HCT116 (cell line): ENCODE results near the gene INSYN1. TPM values are rescaled to one million over a fixed set of nuclear protein-coding genes. Genes with fewer than 3 reads are reported as not detected.

ENCODE experiments used
- ATAC-seq: fragments of 200-7000 bp; cut with Tn5 transposase; 2 replicates; pipeline ENCODE4 v1.9.1; 2020; ENCODE audit warnings: mild to moderate bottlenecking, moderate library complexity
- BruUV-seq: library from RNA; stranded (reverse); fragments of 400-500 nt; replicated peaks from 2 replicates; lab custom pipeline; 2021; lab: Mats Ljungman, UMichigan
- CTCF ChIA-PET: fragments of 300-600 bp; sonication (Branson Sonifier 250); formaldehyde crosslinking; loops from one replicate; lab custom pipeline; 2021; ENCODE audit warnings: antibody characterized with exemption; lab: Charles Lee
- POLR2A ChIA-PET: fragments of 300-600, 350-600 bp; sonication (Branson Sonifier 250); formaldehyde crosslinking; loops from one replicate; lab custom pipeline; 2021; ENCODE audit warnings: antibody characterized with exemption; lab: Charles Lee
- RAD21 ChIA-PET, 2 experiments: fragments of 300-600 bp; sonication (Branson Sonifier 250); formaldehyde crosslinking; loops; one replicate each; lab custom pipeline; 2023; ENCODE audit warnings: low total read pairs in 2 of 2; ENCODE audit not compliant: uncharacterized antibody in 2 of 2, unreplicated experiment in 2 of 2, low non-redundant PET in 1 of 2; lab: Charles Lee
- DNase-seq: peaks from one replicate; pipeline ENCODE4 v3.0.0-alpha.2; 2010; ENCODE audit warnings: low read depth, low spot score
- H2AFZ ChIP-seq: fragments of 200-600 bp; shearing (Covaris generic), sonication (generic); 2 replicates; pipeline ENCODE4 v1.6.1; 2017; ENCODE audit warnings: low read depth, mixed run types, mixed read lengths, antibody characterized with exemption, low read length; ENCODE audit not compliant: poor library complexity, severe bottlenecking
- H3K27ac ChIP-seq: 2 replicates; pipeline ENCODE4 v1.5.1; 2012; ENCODE audit warnings: low read depth, low read length
- H3K27me3 ChIP-seq: fragments of 200-600 bp; sonication (generic); 2 replicates; pipeline ENCODE4 v1.6.1; 2016; ENCODE audit warnings: mixed run types, low read length, mixed read lengths; ENCODE audit not compliant: insufficient read depth
- H3K36me3 ChIP-seq, 2 experiments: fragments of 200-500 bp in 1 of 2; fragments of 200-600 bp in 1 of 2; sonication (Bioruptor generic) in 1 of 2; sonication (generic) in 1 of 2; 2 replicates each; pipeline versions ENCODE4 v1.5.1 to v1.6.1; 2014 to 2016; ENCODE audit warnings: low read length in 2 of 2, inconsistent platforms in 1 of 2, mixed read lengths in 1 of 2, mixed run types in 1 of 2; ENCODE audit not compliant: insufficient read depth in 2 of 2, control insufficient read depth in 1 of 2
- H3K4me1 ChIP-seq, 2 experiments: fragments of 200-600 bp in 1 of 2; sonication (generic) in 1 of 2; 2 replicates each; pipeline versions ENCODE4 v1.5.1 to v1.6.1; 2012 to 2017; ENCODE audit warnings: low read length in 2 of 2, inconsistent platforms in 1 of 2, mild to moderate bottlenecking in 1 of 2, mixed read lengths in 1 of 2, mixed run types in 1 of 2, moderate library complexity in 1 of 2; ENCODE audit not compliant: insufficient read depth in 2 of 2, control insufficient read depth in 1 of 2
- H3K4me2 ChIP-seq: fragments of 200-600 bp; sonication (generic); 2 replicates; pipeline ENCODE4 v1.6.1; 2017; ENCODE audit warnings: mixed run types, low read length, mixed read lengths
- H3K4me3 ChIP-seq, 2 experiments: fragments of 200-600 bp in 1 of 2; sonication (generic) in 1 of 2; replicated peaks in 1 of 2; 2 replicates each; pipeline ENCODE4 v1.5.1; 2011 to 2016; ENCODE audit warnings: low read length in 2 of 2, control low read depth in 1 of 2, low read depth in 1 of 2, mild to moderate bottlenecking in 1 of 2, mixed read lengths in 1 of 2, mixed run types in 1 of 2
- H3K79me2 ChIP-seq: fragments of 200-600 bp; sonication (generic); 2 replicates; pipeline ENCODE4 v1.6.1; 2017; ENCODE audit warnings: mild to moderate bottlenecking, mixed run types, low read length, moderate library complexity, mixed read lengths; ENCODE audit not compliant: insufficient read depth
- H3K9ac ChIP-seq: fragments of 200-600 bp; sonication (generic); 2 replicates; pipeline ENCODE4 v1.6.1; 2016; ENCODE audit warnings: low read length, mixed read lengths
- H3K9me2 ChIP-seq: fragments of 200-600 bp; sonication (generic), shearing (Covaris generic); 2 replicates; pipeline ENCODE4 v1.6.1; 2017; ENCODE audit warnings: mixed run types, mild to moderate bottlenecking, moderate library complexity; ENCODE audit not compliant: insufficient read depth
- H3K9me3 ChIP-seq, 2 experiments: fragments of 200-500 bp in 1 of 2; fragments of 200-600 bp in 1 of 2; sonication (Bioruptor generic) in 1 of 2; sonication (generic) in 1 of 2; 2 replicates each; pipeline ENCODE4 v1.6.1; 2014 to 2017; ENCODE audit warnings: low read length in 2 of 2, mixed read lengths in 2 of 2, inconsistent platforms in 1 of 2, low read depth in 1 of 2, mild to moderate bottlenecking in 1 of 2, mixed run types in 1 of 2, moderate library complexity in 1 of 2; ENCODE audit not compliant: control insufficient read depth in 1 of 2, insufficient read depth in 1 of 2
- H4K20me1 ChIP-seq: fragments of 200-600 bp; sonication (generic), shearing (Covaris generic); 2 replicates; pipeline ENCODE4 v1.6.1; 2017; ENCODE audit warnings: mixed run types, mild to moderate bottlenecking, moderate library complexity; ENCODE audit not compliant: insufficient read depth
- EGR1 ChIP-seq: IDR thresholded peaks from 2 replicates; pipeline ENCODE4 v1.6.1; 2012; ENCODE audit warnings: low read depth
- EZH2phosphoT487 ChIP-seq: fragments of 200-600 bp; IDR thresholded peaks from 2 replicates; pipeline ENCODE4 v1.6.1; 2018; ENCODE audit warnings: antibody characterized with exemption, borderline replicate concordance
- FOSL1 ChIP-seq: IDR thresholded peaks from 2 replicates; pipeline ENCODE4 v1.6.1; 2012; ENCODE audit warnings: low read depth
- JUND ChIP-seq: IDR thresholded peaks from 2 replicates; pipeline ENCODE4 v1.6.1; 2012
- MAX ChIP-seq: IDR thresholded peaks from 2 replicates; pipeline ENCODE4 v1.6.1; 2012
- RAD21 ChIP-seq: IDR thresholded peaks from 2 replicates; pipeline ENCODE4 v1.6.1; 2012; ENCODE audit warnings: low read depth, mild to moderate bottlenecking
- SIN3A ChIP-seq: IDR thresholded peaks from 2 replicates; pipeline ENCODE4 v1.6.1; 2012; ENCODE audit warnings: low read depth
- SRF ChIP-seq: IDR thresholded peaks from 2 replicates; pipeline ENCODE4 v1.6.1; 2012; ENCODE audit warnings: low read depth
- TCF7L2 ChIP-seq: IDR thresholded peaks from 2 replicates; pipeline ENCODE4 v1.7.0; 2011; ENCODE audit warnings: borderline replicate concordance, inconsistent platforms; ENCODE audit not compliant: insufficient read depth, insufficient read length; ENCODE audit errors: extremely low read depth
- YY1 ChIP-seq: IDR thresholded peaks from 2 replicates; pipeline ENCODE4 v1.6.1; 2011; ENCODE audit warnings: low read length, low read depth, moderate library complexity, mild to moderate bottlenecking; ENCODE audit not compliant: insufficient replicate concordance; ENCODE audit errors: extremely low read depth
- ZFX ChIP-seq: fragments of 450-650 bp; IDR thresholded peaks from 2 replicates; pipeline ENCODE4 v1.6.1; 2017
- ZNF274 ChIP-seq: fragments of 200-500 bp; sonication (Bioruptor generic); IDR thresholded peaks from 2 replicates; pipeline ENCODE4 v1.6.1; 2014; ENCODE audit warnings: mild to moderate bottlenecking, low read depth, low read length, inconsistent platforms
- intact Hi-C: fragments of 100-400 bp; cut with micrococcal nuclease; formaldehyde crosslinking; loops from 2 replicates; pipeline ENCODE4 v1.10.0; 2022
- total RNA-seq: library from RNA; stranded (reverse); gene quantifications from one replicate; pipeline ENCODE4 v1.2.1, GENCODE V29; 2021; ENCODE audit not compliant: unreplicated experiment

INSYN1 gene
- total RNA-seq, 1 experiment from 2014 or later = 2.0 TPM

GRCh38 chr15:73691396-73691795, 61.8 kb downstream of the INSYN1 start:
- ATAC-seq = peak; percentile 63
- intact Hi-C loops = no loop called here
- no peaks in the 10 kb centered on the region for H3K9me3 ChIP-seq
- H3K4me1 ChIP-seq = peaks cover 16 to 54% of the 10 kb centered on the region in 2 experiments
- TF ChIP-seq EGR1 = no peak
- TF ChIP-seq RAD21 = peak; percentile 20; the same call in 1 of the 2 replicates
- TF ChIP-seq, all 23 proteins: peak for 1
- Histone ChIP-seq H3K4me2 (peak overlapping the region; percentile 24), H3K79me2 (peaks cover 92% of the 10 kb centered on the region), H3K9me2 (no peaks in the 10 kb centered on the region), H3K36me3 (no peaks in the 10 kb centered on the region), H3K27ac (no peak overlapping the region), H4K20me1 (no peaks in the 10 kb centered on the region), H2AFZ (no peak overlapping the region), H3K27me3 (no peaks in the 10 kb centered on the region), H3K4me3 (no peak overlapping the region), H3K9ac (no peak overlapping the region)
- ChIA-PET CTCF (interaction anchor here (0.6 to 1.5 kb wide), 6 partner anchors 9 to 55 kb away, joined by 3 to 11 read pairs (median 5); no protein-coding TSS in a partner anchor), POLR2A (interaction anchor here (1.3 kb wide), 1 partner anchor 58 kb away, joined by 5 read pairs; the partner anchor contains the start of gene NPTN), RAD21 (interaction anchor here in 1 of 2 experiments (1.2 kb wide), 1 partner anchor 9 kb away, joined by 5 read pairs; no protein-coding TSS in a partner anchor)
- BruUV-seq = no TSS peak
- no peak for DNase-seq

GRCh38 chr15:73688455-73688854, 64.7 kb downstream of the INSYN1 start:
- POLR2A ChIA-PET = no interaction called here
- H3K4me1 ChIP-seq = peaks cover 27 to 69% of the 10 kb centered on the region in 2 experiments

More at GRCh38 chr15:73688455-73688854, 64.7 kb downstream of the INSYN1 start:
- Histone ChIP-seq H3K27ac (no peak overlapping the region), H3K79me2 (peaks cover 82% of the 10 kb centered on the region), H3K36me3 (no peaks in the 10 kb centered on the region), H3K27me3 (no peaks in the 10 kb centered on the region), H3K9me2 (no peaks in the 10 kb centered on the region), H3K4me2 (peak overlapping the region; percentile 34; the same call in 1 of the 2 replicates), H4K20me1 (no peaks in the 10 kb centered on the region), H3K9me3 (no peaks in the 10 kb centered on the region), H2AFZ (no peak overlapping the region), H3K4me3 (no peak overlapping the region), H3K9ac (no peak overlapping the region)
- ChIA-PET RAD21 (interaction anchor here in 1 of 2 experiments (1.0 kb wide), 1 partner anchor 52 kb away, joined by 3 read pairs; no protein-coding TSS in a partner anchor), CTCF (interaction anchor here (1.6 kb wide), 1 partner anchor 52 kb away, joined by 5 read pairs; no protein-coding TSS in a partner anchor)
- TF ChIP-seq FOSL1 = no peak
- no peak for TF ChIP-seq TCF7L2
- TF ChIP-seq JUND = no peak
- no peak for TF ChIP-seq ZFX
- TF ChIP-seq SIN3A = no peak
- TF ChIP-seq YY1 = no peak
- no peak for TF ChIP-seq SRF
- TF ChIP-seq EGR1 = no peak
- TF ChIP-seq MAX = no peak
- no peak for TF ChIP-seq ZNF274
- no peak for TF ChIP-seq EZH2phosphoT487
- DNase-seq (no peak), ATAC-seq (no peak)
- intact Hi-C loops = no loop called here
- no TSS peak for BruUV-seq
